GM18502 (cell line): Measurements from ENCODE around the gene C1orf35.

Experiments used
- ATAC-seq: cut with Tn5 transposase; IDR thresholded peaks from one replicate; pipeline ENCODE4 v1.9.1; 2021; ENCODE audit warnings: mild to moderate bottlenecking; ENCODE audit not compliant: unreplicated experiment, poor library complexity

Gene C1orf35

DNA sequence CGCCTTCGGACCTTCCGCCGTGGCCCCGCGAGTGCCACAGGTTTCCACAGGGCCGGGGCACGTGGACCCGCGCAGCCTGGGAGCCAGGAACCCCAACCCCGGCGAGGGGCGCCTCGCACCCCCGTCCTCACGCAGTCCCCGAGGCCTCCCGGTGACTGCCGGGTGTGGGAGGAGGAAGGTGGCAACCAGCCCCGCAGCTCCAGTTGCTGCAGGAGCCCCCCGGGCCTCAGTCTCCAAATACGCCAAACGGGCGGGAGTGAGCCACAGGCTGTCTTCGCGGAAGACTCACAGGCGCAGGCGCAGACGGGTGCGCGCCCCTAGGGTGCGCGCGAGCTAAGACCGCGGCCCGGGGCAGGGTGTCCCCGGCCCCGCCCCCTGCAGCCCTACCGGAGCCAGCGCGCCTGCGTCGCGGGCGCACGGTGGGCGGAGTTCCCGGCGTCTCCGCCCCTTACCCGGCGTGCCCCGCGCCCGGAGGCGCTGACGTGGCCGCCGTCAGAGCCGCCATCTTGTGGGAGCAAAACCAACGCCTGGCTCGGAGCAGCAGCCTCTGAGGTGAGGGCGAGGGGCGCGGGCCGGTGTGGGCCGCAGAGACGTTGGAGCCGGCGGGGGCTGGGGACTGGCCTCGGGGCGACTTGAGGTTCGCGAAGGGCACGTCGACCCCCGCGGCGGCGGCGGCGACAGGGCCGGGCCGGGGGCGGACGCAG is 20.8 kb downstream of the C1orf35 start, which contains the start of gene ARF1:
Gene ARF1, plus strand, starts transcription at position 495 of the 704 bp plus-strand sequence. CDS start 14,407 bp downstream, outside the sequence.
- ATAC-seq, result peak; percentile 74

DNA sequence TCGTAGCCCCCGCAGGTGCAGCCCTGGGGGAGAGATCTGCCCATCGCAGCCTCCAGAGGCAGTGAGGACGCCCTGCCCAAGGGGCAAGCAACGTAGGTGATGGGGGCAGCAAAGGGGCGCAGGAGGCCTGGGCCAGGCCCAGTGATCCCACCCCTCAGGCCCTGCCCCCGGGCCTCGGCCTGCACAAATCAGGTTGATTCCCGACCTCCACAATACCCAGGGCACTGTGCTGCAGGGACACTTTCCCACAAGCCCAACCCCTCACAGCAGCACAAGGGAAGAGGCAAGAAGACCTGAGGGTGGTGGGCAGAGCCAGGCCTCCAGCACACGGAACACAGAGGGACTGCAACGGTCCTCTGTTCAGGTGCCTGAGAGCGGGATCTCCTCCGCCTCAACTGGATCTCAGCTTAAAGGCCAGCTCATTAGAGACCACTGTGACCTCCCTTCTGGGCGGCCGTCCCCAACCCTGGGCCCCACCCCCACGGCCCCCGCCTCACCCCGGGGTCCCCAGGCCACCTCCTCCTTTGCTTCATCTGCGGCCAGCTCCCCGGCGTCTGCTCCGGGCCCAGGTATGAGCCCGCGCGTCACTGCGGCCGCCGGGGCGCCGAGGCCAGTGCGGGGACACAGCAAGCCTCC is 21.4 kb downstream of the C1orf35 start:
- ATAC-seq, result peak; percentile 17

DNA sequence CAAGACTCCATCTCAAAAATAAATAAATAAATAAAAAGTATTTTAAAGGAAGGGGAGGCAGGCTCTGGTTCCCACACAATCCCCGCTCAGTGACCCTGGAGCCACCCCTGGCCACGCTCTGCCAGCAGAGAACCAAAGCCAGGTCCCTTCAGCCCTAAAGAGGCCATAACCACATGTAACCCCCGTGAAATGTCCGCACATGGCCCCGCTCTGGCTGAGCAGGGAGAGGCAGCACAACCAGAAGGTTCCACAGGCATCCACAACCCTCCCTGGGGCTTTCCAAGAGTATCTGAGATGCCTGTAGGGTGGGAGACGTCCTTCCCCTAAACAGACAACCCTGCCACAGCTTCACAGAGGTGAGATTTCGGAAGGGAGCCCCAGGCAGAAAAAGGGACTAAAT is 22.0 kb downstream of the C1orf35 start:
- no peak for ATAC-seq

DNA sequence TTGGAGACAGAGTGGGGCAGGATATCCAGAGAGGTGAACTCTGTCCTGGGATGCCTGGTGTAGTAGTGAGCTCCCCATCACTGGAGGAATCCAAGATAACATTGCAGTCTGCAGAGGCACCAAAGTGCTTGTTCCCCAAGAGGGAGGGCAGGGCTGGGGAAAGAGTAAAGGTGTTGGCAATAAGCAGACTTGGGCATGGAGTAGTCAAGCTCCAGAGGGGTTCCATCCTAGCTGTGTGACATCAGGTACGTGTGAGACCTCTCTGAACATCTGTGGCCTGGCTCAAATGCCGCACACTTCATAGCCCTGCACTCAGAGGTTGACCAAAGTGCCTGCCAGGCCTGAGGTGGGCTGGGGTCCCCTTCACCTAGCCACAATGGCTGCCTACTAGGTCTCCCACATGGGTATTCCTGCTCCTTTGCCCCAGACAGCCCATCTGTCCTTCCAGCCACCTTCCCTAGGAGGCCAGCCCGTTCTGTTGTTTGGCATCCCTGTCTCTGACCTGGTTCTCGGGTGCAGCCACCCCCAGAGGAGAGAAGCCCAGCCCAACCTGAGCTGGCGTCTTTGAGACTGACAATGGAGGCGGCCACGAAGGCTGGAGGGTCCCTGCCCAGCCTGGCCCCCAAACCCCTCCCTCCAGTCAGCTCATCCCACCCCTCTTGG is 23.4 kb downstream of the C1orf35 start:
- no peak for ATAC-seq

DNA sequence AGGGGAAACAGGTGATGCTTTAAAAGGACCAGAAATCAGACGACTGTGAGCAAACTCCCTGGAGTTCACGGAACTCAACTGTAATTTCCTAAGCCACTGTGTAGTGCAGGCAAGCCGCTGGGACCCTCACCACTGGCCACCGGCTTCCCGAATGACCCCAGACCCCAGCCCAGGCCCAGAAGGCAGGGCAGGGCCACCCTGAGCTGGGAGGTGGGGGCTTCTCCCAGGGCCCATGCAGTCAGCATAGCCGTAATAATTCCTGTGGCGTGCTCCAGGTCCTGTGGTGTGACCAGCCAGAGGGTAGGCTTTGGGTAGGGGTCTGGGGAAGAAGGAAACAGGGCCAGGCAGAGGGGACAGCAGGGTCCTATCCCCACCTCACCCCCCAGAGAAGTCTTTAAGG is 24.1 kb downstream of the C1orf35 start:
- ATAC-seq, result no peak

DNA sequence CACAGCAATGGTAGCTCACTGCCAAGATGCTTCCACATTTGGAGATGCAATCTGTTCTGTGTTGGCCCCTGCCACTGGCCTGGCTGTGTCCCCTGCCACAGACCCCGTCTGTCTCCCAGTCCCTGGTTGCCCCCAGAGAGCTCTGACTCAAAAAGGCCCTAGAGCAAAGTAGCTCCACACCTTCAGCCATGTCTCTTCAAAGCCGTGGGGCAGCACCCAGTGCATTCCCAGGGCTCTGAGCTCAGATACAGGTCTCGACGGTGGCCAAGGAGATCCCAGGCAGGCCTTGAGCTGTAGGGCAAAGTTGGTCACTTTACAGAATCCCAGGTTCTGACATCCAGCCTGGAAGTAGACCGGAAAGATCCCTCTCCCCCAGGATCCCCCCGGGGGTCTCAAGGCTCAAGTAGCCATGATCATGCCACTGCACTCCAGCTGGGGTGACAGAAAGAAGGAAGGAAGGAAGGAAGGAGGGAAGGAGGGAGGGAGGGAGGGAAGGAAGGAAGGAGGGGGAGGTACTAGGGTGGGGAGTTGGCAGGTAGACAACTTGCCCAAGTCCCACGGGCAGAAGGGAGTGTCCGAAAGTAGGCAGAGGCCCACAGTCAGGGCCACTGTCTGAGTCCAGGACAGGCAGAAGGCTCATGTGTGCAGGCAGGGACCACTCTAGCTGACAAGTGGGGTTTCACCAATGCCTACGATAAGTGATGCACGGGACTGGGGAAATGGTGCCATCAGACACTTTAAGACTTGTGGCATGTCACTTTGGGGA is 25.4 kb downstream of the C1orf35 start:
- no peak for ATAC-seq

DNA sequence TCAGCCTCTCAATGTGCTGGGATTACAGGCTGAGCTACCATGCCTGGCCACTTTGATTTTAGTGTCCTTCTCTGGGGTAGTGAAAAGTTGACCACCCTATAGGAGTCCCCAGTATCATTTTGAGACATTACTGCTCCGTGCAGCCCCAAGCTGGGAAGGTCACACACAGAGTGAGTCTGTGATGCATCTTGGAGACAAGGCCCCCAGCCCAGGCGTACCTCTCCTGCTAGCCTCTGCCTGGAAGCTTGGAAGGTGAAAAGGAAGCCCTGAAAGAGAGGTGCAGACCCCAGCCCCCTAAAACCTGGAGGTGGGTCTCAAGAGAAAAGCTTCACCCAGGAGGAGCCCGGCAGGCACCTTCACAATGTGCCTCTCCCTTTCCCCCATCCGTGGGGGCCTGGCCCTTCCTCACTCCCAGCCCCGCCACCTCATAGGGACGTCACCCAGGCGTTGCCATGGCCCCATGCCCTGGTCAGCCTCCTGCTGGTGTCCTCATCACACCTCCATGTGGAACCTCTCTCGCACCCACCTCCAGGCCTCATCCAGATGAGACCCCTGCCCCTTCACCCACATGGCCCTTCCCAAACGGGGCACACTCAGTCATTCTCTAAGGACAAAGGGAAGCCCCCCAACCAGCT is 26.2 kb downstream of the C1orf35 start:
- ATAC-seq, result no peak

DNA sequence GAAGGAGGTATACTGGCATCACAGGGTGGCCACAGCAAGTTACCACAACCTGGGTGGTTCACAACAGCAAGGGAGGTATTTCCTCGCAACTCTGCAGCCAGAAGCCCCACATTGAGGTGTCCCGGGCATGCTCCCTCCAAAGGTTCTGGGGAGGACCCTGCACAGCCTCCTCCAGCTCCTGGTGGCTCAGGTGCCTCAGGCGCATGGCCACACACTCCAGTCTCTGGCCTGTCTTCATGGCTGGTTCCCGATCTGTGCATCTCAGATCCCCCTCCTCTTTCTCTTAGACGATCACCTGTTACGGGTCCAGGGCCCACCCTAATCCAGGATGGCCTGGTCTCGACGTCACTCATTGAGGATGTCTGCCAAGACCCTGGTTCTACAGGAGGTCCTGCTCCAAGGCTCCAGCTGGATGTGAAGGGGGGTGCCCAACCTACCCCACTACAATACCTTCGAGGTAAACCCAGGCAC is 27.3 kb downstream of the C1orf35 start:
- ATAC-seq, result no peak

DNA sequence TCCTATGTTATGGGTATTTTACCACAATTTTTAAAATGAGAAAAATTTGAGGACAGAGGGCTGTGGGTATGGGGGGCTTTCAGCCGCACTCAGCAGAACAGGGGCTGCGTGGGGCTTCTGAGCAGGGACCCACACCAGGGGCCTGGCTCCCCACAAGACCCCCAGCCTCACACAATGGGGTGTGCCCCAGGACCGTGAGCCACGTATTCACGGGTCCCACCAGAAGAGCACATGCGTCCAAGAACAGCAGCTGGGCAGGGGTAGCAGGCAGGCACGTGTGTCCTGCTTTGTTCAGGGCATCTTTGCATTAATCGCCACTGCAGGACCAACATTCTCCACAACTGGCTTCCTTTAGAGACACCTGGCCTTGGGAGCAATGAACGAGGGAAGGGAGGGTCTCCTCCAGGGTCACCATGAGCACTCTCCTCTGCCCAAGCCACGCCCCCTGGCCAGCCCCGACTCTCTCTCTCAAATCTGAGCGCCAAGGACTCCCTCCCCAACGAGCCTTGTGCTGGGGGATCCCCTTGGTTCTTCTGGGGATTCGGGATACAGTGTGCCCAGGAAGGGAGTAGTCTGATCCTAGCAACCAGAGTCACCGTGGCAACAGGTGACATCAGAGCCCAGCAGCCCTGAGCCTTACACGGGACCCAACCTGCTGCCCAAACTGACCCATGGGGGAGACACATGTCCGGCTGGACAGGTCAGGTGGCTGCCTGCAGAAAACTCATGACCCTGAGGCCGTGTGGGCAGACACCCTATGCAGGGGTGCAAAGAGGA is 28.0 kb downstream of the C1orf35 start:
- ATAC-seq, result no peak

DNA sequence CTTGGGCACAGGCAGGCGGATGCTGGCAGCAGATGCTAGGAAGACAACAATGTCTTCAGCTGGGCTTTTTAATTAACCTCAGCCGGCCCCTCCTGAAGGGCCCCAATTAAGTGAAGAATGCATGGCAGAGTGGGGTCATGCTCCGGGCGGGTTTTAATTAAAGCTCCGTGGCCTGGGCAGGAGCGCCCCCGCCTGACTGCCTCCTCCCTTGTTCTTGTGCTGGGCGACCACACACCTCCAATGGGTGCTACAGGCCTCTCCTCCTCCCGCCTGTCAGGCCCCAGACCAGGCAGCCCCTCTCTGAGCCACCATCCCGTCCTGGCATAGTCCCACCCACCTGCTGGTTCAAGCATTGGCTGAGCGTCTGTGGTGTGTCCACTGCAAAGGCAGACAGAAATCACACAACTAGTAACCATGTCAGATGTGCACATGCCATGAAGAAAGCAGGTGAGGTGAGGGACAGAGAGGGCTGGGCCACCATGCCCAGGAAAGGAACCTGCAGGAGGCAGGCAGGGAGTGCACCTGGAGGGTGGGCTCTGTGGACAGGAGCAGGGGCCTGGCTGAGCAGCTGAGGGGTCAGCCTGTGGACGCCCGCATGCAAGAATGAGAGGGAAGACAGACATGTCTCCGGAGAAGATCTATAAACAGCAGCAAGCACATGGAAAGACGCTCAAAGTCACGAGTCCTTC is 29.1 kb downstream of the C1orf35 start:
- ATAC-seq, result no peak

DNA sequence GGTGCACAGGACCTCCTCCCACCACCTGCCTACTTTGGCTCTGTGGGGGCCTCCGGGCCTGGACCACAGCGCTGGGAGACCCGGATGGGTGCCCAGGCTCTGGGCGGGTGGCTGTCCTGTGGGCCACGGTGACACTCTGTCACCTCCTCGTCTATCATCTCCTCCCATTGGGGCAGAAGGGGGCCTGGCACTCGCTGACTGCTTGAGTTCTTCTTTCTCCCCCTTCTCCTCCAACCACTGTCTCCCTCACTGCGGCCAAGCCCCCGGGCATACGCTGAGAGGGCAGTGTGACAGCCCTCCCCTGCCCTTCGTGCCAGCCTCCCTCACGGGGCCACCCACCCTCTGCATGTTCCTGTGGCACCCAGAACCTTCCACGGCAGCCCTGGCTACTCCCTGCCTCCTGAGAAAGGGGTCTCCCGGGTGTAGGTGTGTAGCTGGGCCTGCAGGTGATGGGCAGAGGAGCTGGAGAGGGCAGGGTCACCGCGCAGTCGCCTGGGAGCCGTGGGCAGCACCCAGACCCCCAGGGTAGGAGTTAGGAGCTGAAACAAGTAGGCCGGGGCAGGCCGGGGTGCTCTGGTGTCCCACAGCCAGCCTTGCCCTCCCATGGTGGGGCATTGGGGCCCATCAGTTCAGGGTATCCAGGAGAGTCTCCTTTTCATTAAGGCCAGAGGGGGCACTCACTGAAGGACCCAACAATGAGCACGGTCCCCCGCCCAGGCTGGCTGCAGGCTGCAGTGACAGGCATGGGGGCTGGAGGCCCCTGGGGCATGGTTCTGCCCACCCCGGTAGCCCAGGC is 29.9 kb downstream of the C1orf35 start:
- no peak for ATAC-seq

DNA sequence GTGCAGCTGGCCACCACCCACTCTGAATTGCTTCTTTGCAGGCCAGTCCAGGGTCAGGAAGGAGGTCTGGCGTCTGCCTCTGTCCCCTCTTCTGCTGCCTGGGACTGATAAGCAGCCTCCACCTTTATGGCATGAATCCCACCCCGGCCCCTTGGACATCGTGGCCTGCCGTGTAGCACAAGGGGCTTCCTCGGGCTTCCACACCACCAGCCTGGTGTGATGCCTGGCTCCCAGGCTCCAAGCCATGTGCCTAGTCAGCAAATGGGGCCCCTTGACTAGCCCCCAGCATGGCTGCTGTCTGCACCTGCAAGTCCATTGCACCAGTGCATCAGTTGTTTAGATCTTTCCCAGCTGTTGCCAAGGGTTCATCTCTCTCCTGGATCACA is 30.5 kb downstream of the C1orf35 start:
- no peak for ATAC-seq

DNA sequence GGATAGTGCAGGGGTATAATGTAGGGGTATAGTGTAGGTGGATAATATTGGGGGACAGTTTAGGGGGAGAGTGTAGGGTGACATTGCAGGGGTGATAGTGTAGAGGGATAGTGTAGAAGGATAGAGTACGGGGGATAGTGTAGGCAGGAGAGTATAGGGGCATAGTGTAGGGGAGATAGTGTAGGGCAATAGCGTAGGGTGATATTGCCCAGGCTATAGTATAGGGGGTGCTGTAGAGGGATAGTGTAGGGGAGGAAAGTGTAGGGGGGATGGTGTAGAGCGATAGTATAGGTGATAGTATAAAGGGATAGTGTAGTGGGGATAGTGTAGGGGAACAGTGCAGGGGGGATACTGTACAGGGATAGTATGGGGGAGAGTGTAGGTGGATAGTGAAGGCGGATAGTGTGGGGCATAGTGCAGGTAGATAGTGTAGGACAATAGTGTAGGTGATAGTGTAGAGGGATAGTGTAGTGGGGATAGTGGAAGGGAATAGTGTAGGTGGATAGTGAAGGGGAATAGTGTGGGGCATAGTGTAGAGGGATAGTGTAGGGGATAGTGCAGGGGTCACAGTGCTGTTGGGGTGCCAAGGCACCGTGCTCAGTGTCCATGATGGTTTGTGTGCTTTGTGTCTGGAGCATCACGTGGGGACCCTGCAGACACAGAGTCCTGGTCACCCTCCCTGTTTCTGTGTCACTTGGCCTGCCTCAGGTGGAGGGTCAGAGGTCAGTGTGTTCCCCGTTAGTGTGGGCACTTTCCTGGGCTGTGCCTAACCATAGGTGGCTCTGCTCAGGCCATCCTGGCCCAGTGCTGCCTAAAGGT is 31.1 kb downstream of the C1orf35 start:
- no peak for ATAC-seq

DNA sequence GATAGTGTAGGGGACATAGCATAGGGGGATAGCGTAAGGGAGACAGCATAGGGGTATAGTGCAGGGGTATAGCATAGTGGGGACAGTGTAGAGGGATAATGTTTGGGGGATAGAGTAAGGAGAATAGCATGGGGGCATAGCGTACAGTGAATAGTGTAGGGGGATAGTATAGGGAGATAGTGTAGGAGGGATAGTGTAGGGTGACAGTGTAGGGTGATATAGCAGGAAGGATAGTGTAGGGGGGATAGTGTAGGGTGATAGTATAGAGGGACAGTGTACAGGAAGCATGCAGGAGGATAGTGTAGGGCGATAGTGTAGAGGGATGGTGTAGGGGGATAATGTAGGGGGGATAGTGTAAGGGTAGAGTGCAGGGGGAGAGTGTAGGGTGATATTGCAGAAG is 32.3 kb downstream of the C1orf35 start:
- ATAC-seq, result no peak

DNA sequence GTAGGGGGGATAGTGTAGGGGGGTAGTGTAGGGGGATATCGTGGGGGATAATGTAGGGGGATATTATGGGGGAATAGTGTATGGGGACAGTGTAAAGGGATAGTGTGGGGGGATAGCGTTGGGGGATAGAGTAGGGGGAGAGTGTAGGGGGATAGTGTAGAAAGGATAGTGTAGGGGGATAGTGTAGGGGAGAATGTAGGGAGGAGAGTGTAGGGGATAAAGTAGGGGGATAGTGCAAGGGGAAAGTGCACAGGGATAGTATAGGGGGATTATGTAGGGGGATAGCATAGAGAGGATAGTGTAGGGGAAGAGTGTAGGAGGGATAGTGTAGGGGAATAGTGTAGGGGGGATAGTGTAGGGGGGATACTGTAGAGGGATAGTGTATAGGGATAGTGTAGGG is 33.0 kb downstream of the C1orf35 start:
- ATAC-seq, result no peak

DNA sequence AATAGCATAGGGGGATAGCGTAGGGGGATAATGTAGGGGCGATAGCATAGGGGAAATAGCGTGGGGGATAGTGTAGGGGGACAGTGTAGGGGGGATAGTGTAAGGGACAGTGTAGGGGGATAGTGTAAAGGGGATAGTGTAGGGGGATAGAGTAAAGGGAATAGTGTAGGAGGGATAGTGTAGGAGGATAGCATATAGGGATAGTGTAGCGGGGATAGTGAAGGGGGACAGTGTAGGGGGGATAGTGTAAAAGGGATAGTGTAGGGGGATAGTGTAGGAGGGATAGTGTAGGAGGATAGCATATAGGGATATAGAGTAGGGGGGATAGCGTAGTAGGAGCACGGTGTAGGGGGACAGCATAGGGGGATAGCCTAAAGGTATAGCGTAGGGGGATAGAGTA is 34.8 kb downstream of the C1orf35 start:
- ATAC-seq, result no peak

DNA sequence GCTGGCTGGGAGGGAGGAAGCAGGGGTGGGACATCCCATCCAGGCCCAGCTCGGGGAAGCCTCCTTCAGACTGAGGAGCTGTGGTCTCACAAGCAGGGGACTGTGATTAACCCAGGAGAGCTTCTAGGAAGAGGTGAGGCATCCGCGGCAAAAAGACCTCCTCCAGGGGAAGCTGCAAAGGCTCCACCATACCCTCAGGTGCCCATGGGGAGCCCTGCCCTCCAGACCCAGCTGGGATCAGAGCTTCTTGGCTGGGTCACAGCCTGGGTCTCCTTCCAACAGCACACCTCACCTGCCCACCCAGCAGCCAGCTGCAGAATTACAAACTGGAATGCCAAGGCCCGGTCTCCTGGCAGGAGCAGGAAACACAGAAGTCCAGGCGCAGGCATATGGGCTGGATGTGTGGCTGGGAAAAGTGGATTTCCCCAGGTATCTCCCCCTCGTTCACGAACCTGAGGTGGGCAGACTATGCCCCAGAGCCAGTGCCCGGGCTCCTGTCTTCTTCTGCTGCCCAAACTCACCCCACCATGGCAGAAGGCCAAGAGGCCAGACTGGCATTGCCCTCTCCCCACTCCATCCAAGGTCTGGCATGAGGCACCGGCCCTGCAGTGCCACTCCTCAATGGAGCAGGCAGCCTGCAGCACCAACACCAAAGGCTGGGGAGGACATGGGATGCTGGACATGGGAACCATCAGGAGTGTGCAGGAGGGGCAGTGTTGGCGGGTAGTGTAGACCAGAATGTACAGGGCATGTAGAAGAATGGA is 36.1 kb downstream of the C1orf35 start:
- no peak for ATAC-seq
